PFSK-1 (cell line): ENCODE measurements around the gene PDGFD.

Experiments
- POLR2AphosphoS5 ChIP-seq: IDR thresholded peaks from 2 replicates; pipeline ENCODE4 v1.6.1; 2012; ENCODE audit warnings: low read depth, mild to moderate bottlenecking, control low read depth, low read length, moderate library complexity
- TF ChIP-seq, protein P1 (sequence below), 2 experiments: IDR thresholded peaks; 2 replicates each; pipeline versions ENCODE4 v1.6.1 to v1.8.0; 2011 to 2012; ENCODE audit warnings: low read depth in 2 of 2, low read length in 2 of 2, control low read depth in 1 of 2, inconsistent platforms in 1 of 2, mild to moderate bottlenecking in 1 of 2, moderate library complexity in 1 of 2; ENCODE audit not compliant: insufficient read depth in 1 of 2

DNA sequence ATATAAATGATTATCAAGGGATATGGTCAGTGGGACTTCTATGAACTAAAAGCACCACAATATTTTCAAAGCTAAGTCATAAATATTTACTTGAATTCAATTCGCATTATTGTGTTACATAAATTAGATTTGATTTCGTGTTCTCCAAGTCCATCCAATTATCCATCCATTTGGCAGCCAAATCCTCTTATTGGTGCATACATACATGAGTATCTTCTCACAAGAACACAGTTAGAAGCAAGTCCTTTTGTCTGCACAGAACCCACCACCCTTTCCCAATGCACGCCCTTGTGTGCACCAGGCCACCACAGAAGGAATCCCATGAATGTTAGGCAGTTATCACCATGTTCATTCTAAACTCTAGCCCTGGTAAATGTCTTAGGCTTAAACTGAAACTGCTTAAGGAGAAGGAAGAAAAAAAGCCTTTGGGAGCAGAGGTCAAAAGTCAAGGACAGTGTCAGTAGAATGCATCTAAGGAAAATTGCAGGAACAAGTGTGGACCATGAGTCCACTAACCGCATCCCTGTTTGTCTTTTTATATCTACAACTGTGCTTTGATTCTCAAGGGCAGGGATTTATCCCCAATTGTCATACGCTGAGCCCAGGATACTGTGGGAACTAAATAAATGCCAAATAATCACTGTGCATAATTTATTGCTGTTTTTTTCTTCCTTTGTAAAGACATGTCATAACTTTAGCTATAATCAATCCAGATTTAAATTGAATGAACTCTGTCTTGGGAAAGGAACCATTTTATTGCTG lies 235.7 kb downstream of the PDGFD start:
- no peak for TF ChIP-seq POLR2AphosphoS5
- TF ChIP-seq, protein P1, sequence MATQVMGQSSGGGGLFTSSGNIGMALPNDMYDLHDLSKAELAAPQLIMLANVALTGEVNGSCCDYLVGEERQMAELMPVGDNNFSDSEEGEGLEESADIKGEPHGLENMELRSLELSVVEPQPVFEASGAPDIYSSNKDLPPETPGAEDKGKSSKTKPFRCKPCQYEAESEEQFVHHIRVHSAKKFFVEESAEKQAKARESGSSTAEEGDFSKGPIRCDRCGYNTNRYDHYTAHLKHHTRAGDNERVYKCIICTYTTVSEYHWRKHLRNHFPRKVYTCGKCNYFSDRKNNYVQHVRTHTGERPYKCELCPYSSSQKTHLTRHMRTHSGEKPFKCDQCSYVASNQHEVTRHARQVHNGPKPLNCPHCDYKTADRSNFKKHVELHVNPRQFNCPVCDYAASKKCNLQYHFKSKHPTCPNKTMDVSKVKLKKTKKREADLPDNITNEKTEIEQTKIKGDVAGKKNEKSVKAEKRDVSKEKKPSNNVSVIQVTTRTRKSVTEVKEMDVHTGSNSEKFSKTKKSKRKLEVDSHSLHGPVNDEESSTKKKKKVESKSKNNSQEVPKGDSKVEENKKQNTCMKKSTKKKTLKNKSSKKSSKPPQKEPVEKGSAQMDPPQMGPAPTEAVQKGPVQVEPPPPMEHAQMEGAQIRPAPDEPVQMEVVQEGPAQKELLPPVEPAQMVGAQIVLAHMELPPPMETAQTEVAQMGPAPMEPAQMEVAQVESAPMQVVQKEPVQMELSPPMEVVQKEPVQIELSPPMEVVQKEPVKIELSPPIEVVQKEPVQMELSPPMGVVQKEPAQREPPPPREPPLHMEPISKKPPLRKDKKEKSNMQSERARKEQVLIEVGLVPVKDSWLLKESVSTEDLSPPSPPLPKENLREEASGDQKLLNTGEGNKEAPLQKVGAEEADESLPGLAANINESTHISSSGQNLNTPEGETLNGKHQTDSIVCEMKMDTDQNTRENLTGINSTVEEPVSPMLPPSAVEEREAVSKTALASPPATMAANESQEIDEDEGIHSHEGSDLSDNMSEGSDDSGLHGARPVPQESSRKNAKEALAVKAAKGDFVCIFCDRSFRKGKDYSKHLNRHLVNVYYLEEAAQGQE (IDR thresholded peaks at IDR 0.05; ENCODE audit: insufficient read depth in 1 of 2, low read depth in 2 of 2, low read length in 2 of 2) = no peak
